Urinary bladder (tissue), 4 donors: ENCODE measurements around the gene NFATC3. TPM values are rescaled to one million over a fixed set of nuclear protein-coding genes. Genes with fewer than 3 reads are reported as not detected.
"Not testable (repeated sequence)": the region's sequence is repeated elsewhere in the genome, so short reads cannot be mapped to it uniquely, and the experiment has no call there.

Source experiments
- DNase-seq: peaks from one replicate; pipeline ENCODE4 v3.0.0-alpha.2; 2015; ENCODE audit errors: extremely low spot score
- H3K27ac ChIP-seq: one replicate; pipeline ENCODE4 v1.5.1; 2013; ENCODE audit warnings: low read depth, mild to moderate bottlenecking, moderate library complexity
- H3K36me3 ChIP-seq: one replicate; pipeline ENCODE4 v1.6.1; 2013; ENCODE audit warnings: mild to moderate bottlenecking, moderate library complexity; ENCODE audit not compliant: insufficient read depth
- H3K4me1 ChIP-seq: one replicate; pipeline ENCODE4 v1.6.1; 2013; ENCODE audit warnings: mild to moderate bottlenecking, moderate library complexity; ENCODE audit not compliant: insufficient read depth
- H3K4me3 ChIP-seq: one replicate; pipeline ENCODE4 v1.5.1; 2013; ENCODE audit warnings: low read depth, low read length
- WGBS: extraction: QIAGEN DNeasy Blood & Tissue Kit; methylation state at CpG from one replicate; pipeline ENCODE4 v1.1.7; 2013; 5-methylcytosine and 5-hydroxymethylcytosine counted together
- polyA plus RNA-seq: library from polyadenylated mRNA; stranded (reverse); fragments of 200-250 nt; gene quantifications from one replicate; pipeline ENCODE4 v1.2.3, GENCODE V29; 2013
- total RNA-seq: library from RNA; depleted of rRNA; stranded (reverse); fragments of >200 nt; gene quantifications from one replicate; pipeline ENCODE4 v1.2.3, GENCODE V29; 2014
- donor health status: healthy with polysubstance abuse.
- donor health status: healthy.

The NFATC3 gene
- total and polyA plus RNA-seq, 2 donors, result 20.2 to 27.1 TPM

- H3K36me3 ChIP-seq, result not testable (repeated sequence)
- over 99% methylated on average over 2 of the region's 2 CpGs for WGBS
Measured at GRCh38 chr16:68110611-68111010, 25.4 kb downstream of the NFATC3 start.

GRCh38 chr16:68111379-68111778 is 26.2 kb downstream of the NFATC3 start:
- 83% methylated on average over 2 of the region's 2 CpGs for WGBS
- no peak for DNase-seq
- Histone ChIP-seq H3K27ac (no peak overlapping the region), H3K4me1 (no peaks in the 10 kb centered on the region), H3K4me3 (no peak overlapping the region), H3K36me3 (no peaks in the 10 kb centered on the region)

More at GRCh38 chr16:68110611-68111010, 25.4 kb downstream of the NFATC3 start:
- not testable (repeated sequence) for H3K4me3 ChIP-seq, H3K4me1 ChIP-seq, DNase-seq, H3K27ac ChIP-seq

- H3K4me3 ChIP-seq, result no peak overlapping the region
- DNase-seq, result no peak
- H3K27ac ChIP-seq, result no peak overlapping the region
- no peaks in the 10 kb centered on the region for H3K36me3 ChIP-seq
- no peaks in the 10 kb centered on the region for H3K4me1 ChIP-seq
- WGBS, result 87% methylated on average over 5 of the region's 5 CpGs
Measured at GRCh38 chr16:68113059-68113761, 28.0 kb downstream of the NFATC3 start.

- Histone ChIP-seq H3K36me3 (no peaks in the 10 kb centered on the region), H3K27ac (no peak overlapping the region), H3K4me1 (no peaks in the 10 kb centered on the region), H3K4me3 (no peak overlapping the region)
- DNase-seq, result no peak
- WGBS, result 97% methylated on average over 12 of the region's 12 CpGs
Measured at GRCh38 chr16:68113765-68114240, 28.6 kb downstream of the NFATC3 start.

GRCh38 chr16:68114939-68115338 is 29.8 kb downstream of the NFATC3 start:
- not testable (repeated sequence) for H3K4me3 ChIP-seq, H3K4me1 ChIP-seq, H3K36me3 ChIP-seq, DNase-seq, H3K27ac ChIP-seq
- WGBS, result 96% methylated on average over 8 of the region's 8 CpGs

- no peak overlapping the region for H3K27ac ChIP-seq
- 74% methylated on average over 2 of the region's 2 CpGs for WGBS
- no peaks in the 10 kb centered on the region for H3K36me3 ChIP-seq
- no peak overlapping the region for H3K4me3 ChIP-seq
- no peak for DNase-seq
- H3K4me1 ChIP-seq, result no peaks in the 10 kb centered on the region
Measured at GRCh38 chr16:68115851-68116250, 30.7 kb downstream of the NFATC3 start.

GRCh38 chr16:68116256-68116867 is 31.2 kb downstream of the NFATC3 start:
- Histone ChIP-seq H3K4me1 (no peaks in the 10 kb centered on the region), H3K36me3 (no peaks in the 10 kb centered on the region), H3K27ac (no peak overlapping the region), H3K4me3 (no peak overlapping the region)
- DNase-seq, result no peak
- 79% methylated on average over 2 of the region's 2 CpGs for WGBS

- Histone ChIP-seq H3K36me3 (no peaks in the 10 kb centered on the region), H3K4me1 (no peaks in the 10 kb centered on the region), H3K27ac (no peak overlapping the region), H3K4me3 (no peak overlapping the region)
- 88% methylated on average over 3 of the region's 3 CpGs for WGBS
- no peak for DNase-seq
Measured at GRCh38 chr16:68117884-68118283, 32.7 kb downstream of the NFATC3 start.

- not testable (repeated sequence) for H3K4me3 ChIP-seq, H3K27ac ChIP-seq
Measured at GRCh38 chr16:68118954-68119353, 33.8 kb downstream of the NFATC3 start.

GRCh38 chr16:68120496-68120895 is 35.3 kb downstream of the NFATC3 start:
- not testable (repeated sequence) for DNase-seq

More at GRCh38 chr16:68118954-68119353, 33.8 kb downstream of the NFATC3 start:
- not testable (repeated sequence) for DNase-seq, H3K36me3 ChIP-seq, H3K4me1 ChIP-seq
- WGBS, result 96% methylated on average over 13 of the region's 13 CpGs

GRCh38 chr16:68126395-68126794 is 41.2 kb downstream of the NFATC3 start:
- H3K4me3 ChIP-seq, result no peak overlapping the region
- H3K27ac ChIP-seq, result no peak overlapping the region
- H3K36me3 ChIP-seq, result no peaks in the 10 kb centered on the region
- WGBS, result 96% methylated on average over 2 of the region's 2 CpGs
- no peaks in the 10 kb centered on the region for H3K4me1 ChIP-seq
- no peak for DNase-seq

More at GRCh38 chr16:68120496-68120895, 35.3 kb downstream of the NFATC3 start:
- not testable (repeated sequence) for H3K4me1 ChIP-seq, H3K27ac ChIP-seq, H3K4me3 ChIP-seq, H3K36me3 ChIP-seq
- WGBS, result 91% methylated on average over 5 of the region's 5 CpGs

GRCh38 chr16:68128577-68129305 is 43.6 kb downstream of the NFATC3 start:
- no peak overlapping the region for H3K4me3 ChIP-seq
- no peaks in the 10 kb centered on the region for H3K4me1 ChIP-seq
- no peak for DNase-seq
- no peak overlapping the region for H3K27ac ChIP-seq
- H3K36me3 ChIP-seq, result no peaks in the 10 kb centered on the region
- 77% methylated on average over 6 of the region's 6 CpGs for WGBS

- H3K4me3 ChIP-seq, result no peak overlapping the region
- no peaks in the 10 kb centered on the region for H3K4me1 ChIP-seq
- DNase-seq, result no peak
- H3K36me3 ChIP-seq, result no peaks in the 10 kb centered on the region
- WGBS, result 90% methylated on average over 3 of the region's 3 CpGs
- no peak overlapping the region for H3K27ac ChIP-seq
Measured at GRCh38 chr16:68130520-68130919, 45.4 kb downstream of the NFATC3 start.
